GM21723 (cell line): ENCODE data around the gene JSRP1.

ENCODE experiments used
- ATAC-seq: cut with Tn5 transposase; IDR thresholded peaks from one replicate; pipeline ENCODE4 v1.9.1; 2021; ENCODE audit warnings: mild to moderate bottlenecking, moderate library complexity; ENCODE audit not compliant: unreplicated experiment

JSRP1 gene

DNA sequence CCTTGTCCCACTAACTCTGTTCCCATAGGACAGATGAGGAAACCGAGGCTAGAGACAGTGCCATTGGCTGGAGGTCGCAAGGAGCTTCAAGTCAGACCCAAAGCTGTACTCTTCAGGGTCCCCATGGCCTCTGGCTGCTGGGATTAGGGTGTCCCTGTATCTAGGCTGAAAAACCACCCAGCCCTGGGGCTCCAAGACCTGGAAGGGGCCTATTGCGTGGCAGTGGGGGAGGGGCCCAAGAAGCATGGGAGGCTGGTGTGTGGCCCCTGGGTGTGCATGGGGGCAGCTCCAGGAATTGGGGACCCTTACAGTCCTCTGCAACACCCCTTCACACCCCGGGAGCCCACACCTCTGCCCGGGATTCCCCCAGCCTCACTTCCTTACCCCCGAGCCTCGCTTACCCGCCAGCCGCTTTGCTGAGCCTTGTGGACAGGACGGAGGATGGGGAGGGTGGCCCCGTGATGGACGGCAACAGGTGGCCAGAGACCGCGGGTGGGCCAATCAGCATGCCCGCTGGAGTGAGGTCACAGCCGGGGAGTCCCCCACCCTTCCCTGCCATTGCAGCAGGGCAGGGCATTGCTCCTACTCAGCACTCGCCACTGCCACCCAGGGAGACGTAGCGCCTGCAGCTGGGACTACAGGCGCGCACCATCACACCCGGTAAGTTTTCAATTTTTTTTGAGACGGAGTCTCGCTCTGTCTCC is at the start of gene JSRP1:
JSRP1 (minus strand) TSS at position 436 of the 704 bp plus-strand sequence. CDS start 1,103 bp downstream, outside the sequence.
- no peak for ATAC-seq

- no peak for ATAC-seq
Observed at GRCh38 chr19:2305452-2306280, 49.4 kb upstream of the JSRP1 start.

GRCh38 chr19:2303211-2303798 is 47.1 kb upstream of the JSRP1 start:
- no peak for ATAC-seq

DNA sequence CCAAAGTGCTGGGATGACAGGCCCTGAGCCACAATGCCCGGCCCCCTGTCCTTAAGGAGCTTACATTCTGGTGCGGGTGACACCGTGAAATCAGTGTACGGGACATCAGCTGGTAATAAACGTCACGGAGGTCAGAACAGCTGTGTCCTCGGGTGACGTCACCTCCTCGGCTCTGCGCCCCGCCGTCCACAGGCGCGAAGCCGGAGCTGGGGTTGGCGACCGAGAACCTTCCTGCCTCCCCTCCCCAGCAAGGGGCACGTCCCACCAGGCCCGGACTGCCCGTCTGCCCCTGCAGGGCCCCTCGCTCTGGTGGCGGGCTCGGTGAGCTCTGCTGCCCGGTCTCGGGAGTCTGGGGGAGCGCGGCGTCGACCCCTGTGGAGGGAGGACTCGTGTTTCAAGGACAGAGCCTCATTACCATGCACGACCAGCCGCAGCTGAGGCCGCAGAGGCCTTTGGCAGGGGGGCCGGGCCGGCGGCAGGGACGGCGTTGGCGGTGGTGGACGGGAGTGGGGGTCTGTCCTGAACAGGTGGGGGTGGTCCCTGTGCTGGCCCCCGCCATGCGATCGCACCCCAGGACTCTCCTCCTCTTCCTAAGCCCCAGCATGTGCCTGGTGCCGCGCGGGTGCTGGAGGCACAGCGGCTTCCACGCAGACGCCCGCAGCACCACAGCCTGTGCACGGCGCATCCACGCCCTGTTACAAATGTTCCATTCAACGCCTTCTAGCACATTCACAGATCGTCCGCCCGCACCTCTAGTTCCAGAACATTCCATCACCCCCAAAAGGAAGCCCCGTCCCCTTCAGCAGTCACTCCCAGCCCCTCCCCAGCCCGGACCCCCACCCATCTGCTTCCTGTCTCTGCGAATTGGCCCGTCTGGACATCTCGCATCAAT is 46.3 kb upstream of the JSRP1 start:
- no peak for ATAC-seq

DNA sequence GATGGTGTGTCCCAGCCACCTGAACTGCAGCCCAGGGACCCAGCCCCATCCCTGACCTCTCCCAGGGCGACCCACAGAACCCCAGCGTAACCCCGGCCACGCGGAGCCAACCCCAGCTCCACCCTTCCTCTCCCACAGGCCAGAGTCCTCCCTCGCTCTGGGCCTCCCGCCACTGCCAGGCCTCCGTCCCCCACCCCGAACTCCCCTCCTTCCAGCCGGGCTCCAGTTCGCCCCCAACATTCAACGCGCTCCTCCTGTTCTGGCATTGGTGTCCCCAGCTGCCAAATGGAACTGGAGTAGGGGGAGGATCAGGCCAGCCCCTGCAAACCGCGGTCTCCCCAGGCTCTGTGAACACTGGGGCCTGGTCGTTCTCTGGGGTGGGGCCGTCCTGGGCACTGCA is 44.3 kb upstream of the JSRP1 start:
- ATAC-seq, result no peak

DNA sequence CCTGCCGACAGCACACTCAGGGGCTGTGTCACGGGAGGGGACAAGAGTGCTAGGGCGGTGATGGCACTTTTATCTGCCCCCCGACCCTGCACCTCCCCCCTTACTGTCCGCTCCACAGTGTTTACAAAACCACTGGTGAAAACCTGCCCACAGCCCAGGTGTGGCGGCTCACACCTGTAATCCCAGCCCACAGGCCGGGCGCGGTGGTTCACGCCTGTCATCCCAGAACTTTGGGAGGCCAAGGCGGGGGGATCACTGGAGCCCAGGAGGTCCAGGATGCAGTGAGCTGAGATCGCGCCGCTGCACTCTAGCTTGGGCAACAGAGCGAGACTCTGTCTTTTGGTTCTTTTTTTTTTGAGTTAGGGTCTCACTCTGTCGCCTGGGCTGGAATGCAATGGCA is 39.9 kb upstream of the JSRP1 start:
- no peak for ATAC-seq

GRCh38 chr19:2294687-2295335 is 38.6 kb upstream of the JSRP1 start:
- no peak for ATAC-seq

- ATAC-seq, result no peak
Observed at GRCh38 chr19:2291185-2291751, 35.1 kb upstream of the JSRP1 start.

GRCh38 chr19:2290441-2291184 is 34.4 kb upstream of the JSRP1 start:
- ATAC-seq, result no peak

- no peak for ATAC-seq
Observed at GRCh38 chr19:2289714-2290435, 33.7 kb upstream of the JSRP1 start.

DNA sequence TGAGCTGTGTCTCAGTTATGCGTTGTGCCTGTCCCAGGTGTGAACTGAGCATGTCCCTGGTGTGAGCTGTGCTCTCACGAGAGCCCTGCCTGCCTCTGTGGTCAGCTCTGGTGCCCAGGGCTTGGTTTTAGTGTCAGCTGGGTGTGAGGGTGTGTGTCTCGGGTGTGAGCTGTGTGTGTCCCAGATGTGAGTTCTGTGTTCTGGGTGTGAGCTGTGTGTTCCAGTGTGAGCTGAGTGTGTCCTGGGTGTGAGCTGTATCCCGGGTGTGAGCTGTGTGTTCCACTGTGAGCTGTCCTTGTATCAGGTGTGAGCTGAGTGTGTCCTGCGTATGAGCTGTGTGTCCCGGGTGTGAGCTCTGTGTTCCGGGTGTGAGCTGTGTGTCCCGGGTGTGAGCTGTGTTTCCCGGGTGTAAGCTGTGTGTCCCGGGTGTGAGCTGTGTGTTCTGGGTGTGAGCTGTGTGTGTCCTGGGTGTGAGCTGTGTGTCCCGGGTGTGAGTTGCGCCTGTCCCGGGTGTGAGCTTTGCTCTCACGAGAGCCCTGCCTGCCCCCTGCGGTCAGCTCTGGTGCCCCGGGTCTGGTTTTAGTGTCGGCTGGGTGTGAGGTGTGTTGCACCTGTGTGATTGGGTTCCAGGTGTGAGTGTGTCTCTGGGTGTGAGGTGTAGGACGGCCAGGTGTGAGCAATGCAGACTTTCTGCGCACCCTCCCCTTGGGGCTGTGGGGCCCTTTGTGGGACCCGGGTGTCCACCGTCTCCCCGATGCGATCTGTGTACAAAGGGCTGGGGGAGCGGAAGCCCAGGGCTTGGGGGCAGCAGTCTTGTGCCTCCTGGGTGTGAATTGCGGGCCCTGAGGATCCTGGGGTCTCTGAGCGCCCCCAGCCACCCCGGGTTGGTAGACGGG is 32.8 kb upstream of the JSRP1 start:
- ATAC-seq, result no peak

- ATAC-seq, result no peak
Observed at GRCh38 chr19:2288338-2288817, 32.2 kb upstream of the JSRP1 start.

GRCh38 chr19:2287585-2288337 is 31.5 kb upstream of the JSRP1 start:
- ATAC-seq, result no peak

GRCh38 chr19:2286402-2287140 is 30.4 kb upstream of the JSRP1 start:
- ATAC-seq, result no peak

GRCh38 chr19:2283835-2284507 is 27.8 kb upstream of the JSRP1 start:
- ATAC-seq, result no peak

- ATAC-seq, result no peak
Observed at GRCh38 chr19:2282862-2283237, 26.6 kb upstream of the JSRP1 start.
